SU-DHL-6 (cell line): ENCODE measurements around the gene CARHSP1.

Source experiments
- EZH2phosphoT487 ChIP-seq: fragments of 200-600 bp; sonication (generic), shearing (Covaris generic); conservative IDR thresholded peaks from 2 replicates; pipeline ENCODE4 v1.6.1; 2018; ENCODE audit warnings: mild to moderate bottlenecking, antibody characterized with exemption, low read length, moderate library complexity, mixed read lengths
- TF ChIP-seq, protein P1 (sequence below): fragments of 200-600 bp; sonication (generic); IDR thresholded peaks from one replicate; pipeline ENCODE4 v1.5.1; 2017; ENCODE audit warnings: antibody characterized with exemption, mild to moderate bottlenecking, low read length, moderate library complexity; ENCODE audit not compliant: insufficient read depth, poor library complexity, severe bottlenecking

DNA sequence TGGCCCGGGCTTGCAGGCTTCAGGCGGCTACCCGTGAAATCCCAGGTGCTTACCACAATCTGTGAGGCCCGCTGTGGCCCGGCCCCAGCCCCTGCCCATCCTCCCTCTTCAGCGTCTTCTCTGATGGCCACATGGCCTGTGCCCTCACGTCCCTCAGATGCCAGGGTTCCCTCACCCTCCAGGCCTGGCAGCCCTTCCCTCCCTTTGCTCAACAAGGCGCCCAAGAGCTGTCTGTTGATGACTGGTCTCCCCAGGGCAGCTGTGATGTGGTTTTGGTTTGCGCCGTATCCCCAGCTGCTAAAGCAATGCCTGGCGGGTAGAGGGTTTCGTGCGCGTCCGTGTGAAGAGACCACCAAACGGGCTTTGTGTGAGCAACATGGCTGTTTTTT lies 36.1 kb downstream of the CARHSP1 start:
- TF ChIP-seq, protein P1, sequence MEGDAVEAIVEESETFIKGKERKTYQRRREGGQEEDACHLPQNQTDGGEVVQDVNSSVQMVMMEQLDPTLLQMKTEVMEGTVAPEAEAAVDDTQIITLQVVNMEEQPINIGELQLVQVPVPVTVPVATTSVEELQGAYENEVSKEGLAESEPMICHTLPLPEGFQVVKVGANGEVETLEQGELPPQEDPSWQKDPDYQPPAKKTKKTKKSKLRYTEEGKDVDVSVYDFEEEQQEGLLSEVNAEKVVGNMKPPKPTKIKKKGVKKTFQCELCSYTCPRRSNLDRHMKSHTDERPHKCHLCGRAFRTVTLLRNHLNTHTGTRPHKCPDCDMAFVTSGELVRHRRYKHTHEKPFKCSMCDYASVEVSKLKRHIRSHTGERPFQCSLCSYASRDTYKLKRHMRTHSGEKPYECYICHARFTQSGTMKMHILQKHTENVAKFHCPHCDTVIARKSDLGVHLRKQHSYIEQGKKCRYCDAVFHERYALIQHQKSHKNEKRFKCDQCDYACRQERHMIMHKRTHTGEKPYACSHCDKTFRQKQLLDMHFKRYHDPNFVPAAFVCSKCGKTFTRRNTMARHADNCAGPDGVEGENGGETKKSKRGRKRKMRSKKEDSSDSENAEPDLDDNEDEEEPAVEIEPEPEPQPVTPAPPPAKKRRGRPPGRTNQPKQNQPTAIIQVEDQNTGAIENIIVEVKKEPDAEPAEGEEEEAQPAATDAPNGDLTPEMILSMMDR = no peak
- no peak for TF ChIP-seq EZH2phosphoT487
